ENCODE measurements around the gene MPRIP. TPM values are rescaled to one million over a fixed set of nuclear protein-coding genes. Genes with fewer than 3 reads are reported as not detected.

The MPRIP gene
- total RNA-seq, 1 experiment from 2014 or later = 258 TPM

- intact Hi-C loops (cut with micrococcal nuclease) = no loop called here
- CTCF ChIA-PET = no interaction called here
- H2AFZ ChIP-seq (ENCODE audit: low read depth, low read length, poor library complexity, severe bottlenecking) = peak overlapping the region; percentile 67
- H3K27me3 ChIP-seq (ENCODE audit: insufficient read depth, low read length) = no peaks in the 10 kb centered on the region
- no peaks in the 10 kb centered on the region for H3K79me2 ChIP-seq (ENCODE audit: insufficient read depth, low read length)
- H4K20me1 ChIP-seq (ENCODE audit: insufficient read depth) = no peaks in the 10 kb centered on the region
- no peaks in the 10 kb centered on the region for H3K36me3 ChIP-seq (ENCODE audit: control insufficient read depth in 1 of 2, insufficient read depth in 2 of 2, low read length in 2 of 2)
- no peaks in the 10 kb centered on the region for H3K9me2 ChIP-seq (ENCODE audit: insufficient read depth)
- peak overlapping the region; percentile 66 for H3K27ac ChIP-seq (ENCODE audit: low read depth, low read length)
- no peaks in the 10 kb centered on the region for H3K9me3 ChIP-seq (ENCODE audit: control insufficient read depth in 1 of 2, insufficient read depth in 1 of 2, low read depth in 1 of 2, low read length in 2 of 2)
- peak; percentile 85 for ATAC-seq
- RAD21 ChIA-PET (ENCODE audit: low non-redundant PET in 1 of 2, low total read pairs in 2 of 2, uncharacterized antibody in 2 of 2, unreplicated experiment in 2 of 2) = interaction anchor here in 1 of 2 experiments (1.2 kb wide), 1 partner anchor 31 kb away, joined by 3 read pairs; no protein-coding TSS in a partner anchor
- H3K9ac ChIP-seq (ENCODE audit: low read length) = peak overlapping the region; percentile 68
- BruUV-seq (replicated peaks) = no TSS peak
- H3K4me2 ChIP-seq (ENCODE audit: low read length) = peak overlapping the region; percentile 82
- peak overlapping the region; percentile 20 to 38; a peak in 3 of 4 replicates for H3K4me3 ChIP-seq (replicated peaks in 1 of 2; ENCODE audit: low read depth in 1 of 2, low read length in 2 of 2)
- DNase-seq (ENCODE audit: low read depth, low spot score) = no peak
- POLR2A ChIA-PET = interaction anchor here (0.7 to 1.3 kb wide), 3 partner anchors 11 to 20 kb away, joined by 4 to 7 read pairs (median 6); no protein-coding TSS in a partner anchor
- H3K4me1 ChIP-seq (ENCODE audit: control insufficient read depth in 1 of 2, insufficient read depth in 2 of 2, low read length in 2 of 2) = peaks cover 67 to 77% of the 10 kb centered on the region in 2 experiments
- TF ChIP-seq EZH2 (IDR thresholded peaks at IDR 0.05) (no peak), CEBPB (IDR thresholded peaks at IDR 0.05; ENCODE audit: low read depth) (no peak), CBX3 (IDR thresholded peaks at IDR 0.05; ENCODE audit: low read depth) (peak; percentile 40; the same call in 1 of the 2 replicates), ZBTB33 (IDR thresholded peaks at IDR 0.05; ENCODE audit: extremely low read depth, insufficient replicate concordance, low read length) (no peak), SP1 (IDR thresholded peaks at IDR 0.05; ENCODE audit: low read depth) (peak; percentile 73), EGR1 (IDR thresholded peaks at IDR 0.05; ENCODE audit: low read depth) (no peak; the same call in 1 of the 2 replicates), REST (IDR thresholded peaks at IDR 0.05; ENCODE audit: low read depth) (no peak), FOSL1 (IDR thresholded peaks at IDR 0.05; ENCODE audit: low read depth) (no peak), POLR2A (IDR thresholded peaks at IDR 0.05; ENCODE audit: borderline replicate concordance, extremely low read depth, insufficient read depth, insufficient read length) (no peak), CTCF (IDR thresholded peaks at IDR 0.05 in 2 of 3, conservative IDR thresholded peaks at IDR 0.05 in 1 of 3; ENCODE audit: borderline replicate concordance in 1 of 3, insufficient read depth in 1 of 3, low read depth in 2 of 3, low read length in 2 of 3) (no peak), TCF7L2 (IDR thresholded peaks at IDR 0.05; ENCODE audit: borderline replicate concordance, extremely low read depth, insufficient read depth, insufficient read length) (no peak), ELF1 (IDR thresholded peaks at IDR 0.05; ENCODE audit: borderline replicate concordance, low read depth) (no peak), YY1 (IDR thresholded peaks at IDR 0.05; ENCODE audit: extremely low read depth, insufficient replicate concordance, low read depth, low read length) (no peak), ATF3 (IDR thresholded peaks at IDR 0.05) (no peak), ZNF274 (IDR thresholded peaks at IDR 0.05; ENCODE audit: low read depth, low read length) (no peak), EZH2phosphoT487 (IDR thresholded peaks at IDR 0.05; ENCODE audit: borderline replicate concordance) (no peak), POLR2AphosphoS5 (IDR thresholded peaks at IDR 0.05; ENCODE audit: low read depth, low read length) (peak; percentile 42), SIN3A (IDR thresholded peaks at IDR 0.05; ENCODE audit: low read depth) (no peak), SRF (IDR thresholded peaks at IDR 0.05; ENCODE audit: low read depth) (no peak)
These were observed 20.9 kb upstream of the MPRIP start for GRCh38 chr17:17021194-17021863.
